HG02571 (cell line): ENCODE results near the gene WRNIP1.
"Not testable (repeated sequence)": the region's sequence is repeated elsewhere in the genome, so short reads cannot be mapped to it uniquely, and the experiment has no call there.

ENCODE experiments used
- ATAC-seq: cut with Tn5 transposase; IDR thresholded peaks from one replicate; pipeline ENCODE4 v1.9.1; 2021; ENCODE audit warnings: mild to moderate bottlenecking, moderate library complexity; ENCODE audit not compliant: unreplicated experiment

WRNIP1 gene

DNA sequence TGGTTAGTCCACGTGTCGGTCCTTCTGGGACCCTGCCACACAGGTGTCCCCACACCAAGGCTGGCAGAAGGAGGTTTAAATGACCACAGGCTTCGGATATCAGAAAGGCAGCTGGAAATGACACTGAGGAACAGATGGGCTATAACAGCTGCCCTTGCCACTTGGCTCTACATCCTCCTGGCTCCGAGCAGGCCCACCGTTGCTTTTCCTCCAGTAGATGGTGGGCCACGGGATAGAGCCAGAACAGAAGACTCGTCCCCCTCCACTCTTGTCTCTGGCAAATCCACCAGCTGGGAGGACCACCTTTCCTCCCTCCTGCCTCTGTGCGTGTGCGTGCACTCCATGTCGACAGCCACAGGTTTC lies 17.6 kb downstream of the WRNIP1 start:
- ATAC-seq, result no peak

DNA sequence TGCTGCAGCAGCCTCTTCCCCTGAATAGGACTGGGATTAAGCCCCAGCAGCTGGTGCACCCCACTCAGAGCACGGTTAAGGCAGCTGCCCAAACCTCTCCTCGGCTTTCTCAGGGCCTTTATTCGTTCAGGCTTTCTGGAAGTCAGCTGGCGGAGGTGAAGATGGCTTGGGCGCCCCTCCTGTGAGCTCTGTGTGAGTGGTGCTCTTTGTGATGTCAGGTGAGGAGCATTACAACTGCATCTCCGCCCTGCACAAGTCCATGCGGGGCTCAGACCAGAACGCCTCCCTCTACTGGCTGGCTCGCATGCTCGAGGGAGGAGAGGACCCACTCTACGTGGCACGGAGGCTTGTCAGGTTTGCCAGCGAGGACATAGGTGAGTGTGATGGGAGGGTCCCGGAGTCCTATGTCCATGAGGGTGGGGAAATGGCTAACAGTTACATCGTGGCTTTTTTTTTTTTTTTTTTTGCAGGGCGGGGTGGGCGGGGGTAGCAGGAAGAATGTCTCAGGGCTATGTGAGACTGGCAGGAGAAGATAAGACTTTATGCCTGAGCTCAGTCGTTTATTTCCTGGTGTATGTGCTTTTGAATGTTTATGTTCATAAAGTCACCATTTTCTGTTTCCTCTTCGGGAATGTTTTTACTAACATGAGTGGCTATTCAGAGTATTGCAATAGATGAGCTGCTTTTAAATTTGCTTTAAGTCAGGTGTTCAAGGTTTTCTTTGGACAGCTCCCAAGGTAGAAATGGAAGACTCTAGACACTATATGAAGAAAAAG lies 18.2 kb downstream of the WRNIP1 start:
- no peak for ATAC-seq

- no peak for ATAC-seq
These were observed 18.9 kb downstream of the WRNIP1 start for GRCh38 chr6:2784061-2784460.

DNA sequence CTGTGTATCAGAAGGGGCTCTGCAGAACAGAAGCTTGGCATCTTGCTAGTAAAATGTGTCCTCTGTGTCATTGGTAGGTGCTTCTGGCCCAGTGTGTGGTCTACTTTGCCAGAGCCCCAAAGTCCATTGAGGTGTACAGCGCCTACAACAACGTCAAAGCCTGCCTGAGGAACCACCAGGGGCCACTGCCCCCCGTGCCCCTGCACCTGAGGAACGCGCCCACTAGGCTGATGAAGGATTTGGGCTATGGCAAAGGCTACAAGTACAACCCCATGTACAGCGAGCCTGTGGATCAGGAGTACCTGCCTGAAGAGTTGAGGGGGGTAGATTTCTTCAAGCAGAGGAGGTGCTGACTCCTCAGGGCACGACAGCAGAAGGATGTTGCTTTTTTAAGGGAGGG lies 19.7 kb downstream of the WRNIP1 start:
- no peak for ATAC-seq

DNA sequence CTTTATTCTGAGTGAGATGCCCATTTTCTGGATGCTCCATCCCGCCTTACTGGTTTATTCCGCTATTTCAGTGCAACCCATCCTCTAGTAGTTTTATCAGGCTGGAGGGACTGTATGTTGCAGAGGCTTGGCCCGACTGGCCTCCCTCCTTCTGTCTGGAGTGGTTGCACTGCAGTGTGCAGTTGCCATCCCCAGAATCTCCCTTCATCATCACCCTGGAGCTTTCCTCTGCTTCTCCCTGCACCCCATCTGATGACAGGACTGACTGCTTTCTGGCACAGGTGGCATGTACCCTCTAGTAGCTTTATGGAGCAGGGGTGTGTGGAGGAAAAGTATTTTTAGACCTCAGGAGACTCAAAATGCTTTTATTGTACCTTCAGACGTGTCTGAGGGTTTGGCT lies 21.1 kb downstream of the WRNIP1 start:
- no peak for ATAC-seq

DNA sequence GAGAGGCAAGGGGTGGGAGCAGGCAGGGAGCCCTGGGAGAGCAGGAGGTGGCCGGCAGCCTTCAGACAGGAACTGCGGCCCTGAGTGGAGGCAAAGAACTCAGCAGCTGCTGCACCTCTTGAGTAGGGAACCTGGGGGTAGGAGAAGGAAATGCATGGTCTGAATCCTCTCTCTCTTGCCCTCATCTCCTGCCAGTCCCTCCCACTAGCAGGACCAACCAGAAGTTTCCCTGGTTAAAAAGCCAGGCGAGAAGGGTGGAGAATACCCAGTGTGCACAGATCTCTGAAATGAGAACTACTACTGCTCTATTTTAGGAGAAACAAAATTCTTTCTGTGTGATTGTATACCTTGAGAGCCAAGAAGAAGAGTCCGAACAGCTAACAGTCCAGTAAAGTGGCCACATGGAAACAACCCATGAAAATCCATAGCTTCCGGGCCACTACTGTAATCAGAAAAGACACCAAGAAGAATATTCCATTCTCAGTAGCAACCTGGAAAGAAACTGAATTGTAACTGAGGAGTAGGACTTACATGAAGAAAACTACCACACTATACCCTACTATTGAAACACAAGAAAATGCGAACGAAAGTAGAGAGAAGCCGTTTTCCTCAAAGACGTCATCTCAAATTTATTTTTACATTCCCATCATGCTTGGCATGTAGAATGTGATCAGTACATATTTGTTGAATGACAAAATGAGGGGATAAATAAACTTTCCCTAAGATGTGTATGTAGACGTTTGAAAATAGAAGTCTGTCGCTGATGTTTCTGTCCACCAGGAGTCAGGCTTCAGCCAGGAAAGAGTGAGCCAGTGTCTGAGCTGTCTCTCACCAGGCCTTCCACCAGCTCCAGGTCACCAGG lies 25.6 kb downstream of the WRNIP1 start:
- ATAC-seq, result no peak

- no peak for ATAC-seq
These were observed 26.3 kb downstream of the WRNIP1 start for GRCh38 chr6:2791450-2791974.

- no peak for ATAC-seq
These were observed 27.3 kb downstream of the WRNIP1 start for GRCh38 chr6:2792330-2793110.

DNA sequence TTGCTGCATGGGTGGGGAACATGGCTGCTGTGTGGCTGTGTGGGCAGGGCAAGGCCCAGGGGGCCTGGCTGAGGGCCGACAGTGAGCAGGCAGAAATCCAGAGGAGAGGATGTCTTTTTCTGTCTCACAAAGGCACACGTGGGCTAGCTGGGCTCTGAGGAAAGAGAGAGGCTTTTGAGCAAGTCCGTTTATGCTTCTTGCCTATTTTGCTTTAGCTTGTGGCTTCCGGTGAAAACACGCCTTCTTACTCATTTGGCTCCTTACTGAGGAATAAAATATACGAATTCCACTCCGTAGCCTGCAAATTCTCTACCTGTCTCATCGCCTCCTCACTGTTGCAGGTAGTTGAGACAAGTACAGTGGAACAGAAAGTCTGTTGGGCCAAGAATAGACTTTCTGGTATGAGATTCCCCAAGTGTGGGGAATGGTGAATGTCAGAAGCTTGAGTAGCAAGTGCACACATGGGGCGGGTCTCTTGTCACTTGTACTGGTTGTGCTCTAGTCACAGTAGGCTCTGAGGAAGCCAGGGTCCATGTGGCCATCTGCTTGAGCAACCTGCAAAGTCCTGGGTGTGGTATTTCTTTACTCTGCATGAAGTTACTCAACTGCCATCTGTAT lies 28.4 kb downstream of the WRNIP1 start:
- no peak for ATAC-seq

- ATAC-seq, result no peak
These were observed 29.1 kb downstream of the WRNIP1 start for GRCh38 chr6:2794171-2794730.

GRCh38 chr6:2795162-2795561 lies 30.0 kb downstream of the WRNIP1 start:
- ATAC-seq, result no peak

DNA sequence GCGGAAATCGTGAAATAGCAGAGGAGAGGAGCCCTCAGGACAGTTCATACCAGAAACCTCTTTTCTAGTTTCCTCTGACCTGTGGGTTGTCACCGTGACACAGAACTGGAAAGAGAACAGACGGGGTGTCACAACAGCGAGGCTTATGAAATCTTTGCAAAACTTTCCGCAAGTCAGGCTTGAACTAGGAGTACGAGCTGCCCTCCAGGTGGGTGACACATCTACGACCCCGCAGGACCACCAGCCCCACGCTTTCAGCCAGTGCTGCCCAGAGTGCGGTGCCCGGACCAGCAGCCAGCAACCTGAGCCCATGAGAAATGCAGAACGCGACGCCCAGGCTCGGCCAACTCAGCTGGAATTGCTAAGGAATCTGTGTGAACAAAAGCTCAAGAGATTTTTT lies 30.8 kb downstream of the WRNIP1 start:
- no peak for ATAC-seq

DNA sequence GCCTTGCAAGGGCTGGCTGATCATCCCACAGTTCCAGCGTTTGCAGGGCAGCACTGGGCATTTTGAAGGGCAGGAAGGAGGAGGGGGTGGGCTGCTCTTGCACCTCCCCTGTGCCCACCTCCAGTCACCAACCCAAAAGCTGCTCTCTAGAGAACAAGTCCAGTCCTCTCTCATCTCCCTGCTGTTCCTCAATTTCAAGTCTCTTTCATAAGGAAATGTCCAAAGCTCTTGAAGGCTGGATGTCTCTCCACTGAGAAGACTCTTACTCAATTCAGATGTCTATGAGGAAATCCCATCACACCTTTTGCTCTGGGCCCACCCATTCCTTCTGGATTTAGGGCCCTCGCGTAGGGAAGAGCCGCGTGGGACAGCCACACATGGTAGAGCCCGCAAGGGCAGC lies 31.7 kb downstream of the WRNIP1 start:
- no peak for ATAC-seq

DNA sequence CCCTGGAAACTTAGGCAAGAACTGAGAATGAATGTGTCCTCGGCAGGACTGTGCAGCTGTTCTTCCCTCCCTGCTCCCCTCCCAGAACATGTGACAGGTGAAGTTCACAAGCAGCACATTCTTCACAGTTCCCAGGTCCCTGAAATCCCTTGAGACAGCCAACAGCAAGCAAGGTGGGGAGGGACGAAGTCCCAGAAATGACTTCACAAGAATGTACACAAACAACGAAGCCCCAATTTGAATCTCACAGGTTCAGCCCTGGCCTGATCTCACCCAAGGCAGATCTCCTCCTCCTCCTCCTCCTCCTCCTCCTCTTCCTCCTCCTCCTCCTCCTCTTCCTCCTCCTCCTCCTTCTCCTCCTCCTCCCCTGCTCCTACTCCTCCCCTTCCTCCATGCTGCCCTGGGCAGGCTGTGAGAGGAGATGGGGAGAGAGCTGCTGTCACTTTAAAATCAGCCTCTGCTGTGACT lies 32.4 kb downstream of the WRNIP1 start:
- no peak for ATAC-seq

DNA sequence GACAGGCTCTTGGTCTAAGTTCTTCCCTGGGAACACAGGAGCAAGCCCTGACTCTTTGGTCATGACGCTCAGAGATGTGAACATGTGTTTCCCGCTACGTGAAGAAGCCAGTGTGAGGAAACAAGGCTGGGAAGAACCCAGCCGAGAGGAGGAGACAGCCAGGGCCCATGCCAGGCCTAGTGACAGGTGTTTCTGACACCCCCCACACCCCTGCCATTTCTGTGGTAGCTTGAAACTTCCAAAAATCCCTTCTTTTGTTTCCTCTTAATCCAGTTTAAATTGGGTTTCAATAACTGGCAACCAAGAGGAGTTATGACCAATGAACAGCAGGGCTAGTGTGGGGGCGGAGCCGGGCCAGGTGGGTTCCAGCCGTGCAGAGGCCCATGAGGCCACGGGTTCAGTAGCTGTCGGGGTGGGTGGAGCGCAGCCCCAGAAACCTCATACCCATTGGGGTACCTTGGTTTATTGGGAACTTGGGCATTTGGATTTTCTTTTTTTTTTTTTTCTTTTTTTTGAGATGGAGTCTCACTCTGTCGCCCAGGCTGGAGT lies 33.5 kb downstream of the WRNIP1 start:
- ATAC-seq, result no peak

DNA sequence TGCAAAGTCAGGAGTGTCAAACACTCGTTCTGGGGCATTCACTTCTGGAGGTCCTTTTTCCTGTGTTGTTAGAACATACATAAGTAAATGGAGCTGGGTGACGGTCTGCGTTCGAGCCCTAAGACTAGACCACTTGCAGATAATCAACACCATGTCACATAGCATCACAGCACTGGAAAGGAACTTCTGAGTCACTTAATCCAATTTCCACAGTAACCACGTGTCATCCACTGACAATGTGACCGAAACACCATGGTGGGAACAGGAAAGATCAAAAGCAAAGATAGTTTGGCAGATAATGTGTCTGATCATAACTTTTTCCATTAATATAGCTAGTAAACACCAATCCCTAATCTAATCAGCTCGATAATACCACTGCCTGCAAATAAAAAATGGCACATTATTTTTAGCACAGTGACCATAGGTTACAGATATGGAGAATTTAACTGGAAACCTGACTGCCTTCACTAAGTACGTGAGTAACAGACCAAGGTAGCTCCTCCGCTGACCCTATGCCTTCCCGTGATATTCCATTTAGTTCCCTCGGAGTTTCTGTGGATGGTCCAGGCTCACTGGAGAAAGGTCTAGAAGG lies 34.8 kb downstream of the WRNIP1 start:
- ATAC-seq, result no peak

DNA sequence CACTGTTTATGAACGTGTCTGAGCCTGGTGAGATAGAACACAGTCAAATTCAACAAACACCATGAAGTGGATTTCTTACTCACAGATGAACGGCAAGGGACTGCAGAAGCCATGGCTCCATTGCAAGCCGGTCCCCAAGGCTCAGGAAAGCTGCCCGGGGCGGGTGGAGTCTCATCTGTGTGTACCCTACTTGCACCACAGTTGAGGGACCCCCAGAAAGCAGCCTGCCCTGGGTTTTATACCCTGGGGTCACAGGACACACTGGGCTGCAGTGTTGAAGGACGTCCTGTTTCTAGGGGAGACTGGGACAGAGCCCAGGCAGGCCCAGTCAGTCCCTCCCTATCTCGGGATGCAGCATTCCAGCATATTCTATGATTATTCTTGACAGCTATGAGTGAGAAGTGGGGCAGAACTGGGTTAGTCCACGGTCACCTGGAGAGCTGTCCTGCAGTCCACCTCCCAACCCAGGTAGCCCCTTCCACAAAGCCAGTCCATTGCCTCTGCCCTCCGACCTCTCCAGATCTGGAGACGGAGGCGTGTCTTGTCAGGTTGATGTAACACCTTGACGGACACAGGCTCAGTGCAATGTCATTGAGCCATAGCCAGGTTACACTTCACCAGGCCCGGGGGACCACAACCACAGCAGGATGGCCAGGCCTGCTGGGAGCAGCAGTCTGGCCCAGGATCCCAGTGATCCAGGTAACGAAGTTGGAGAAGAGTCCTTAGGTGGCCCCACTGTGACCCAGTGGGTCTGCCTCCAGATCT lies 35.5 kb downstream of the WRNIP1 start:
- ATAC-seq, result no peak

DNA sequence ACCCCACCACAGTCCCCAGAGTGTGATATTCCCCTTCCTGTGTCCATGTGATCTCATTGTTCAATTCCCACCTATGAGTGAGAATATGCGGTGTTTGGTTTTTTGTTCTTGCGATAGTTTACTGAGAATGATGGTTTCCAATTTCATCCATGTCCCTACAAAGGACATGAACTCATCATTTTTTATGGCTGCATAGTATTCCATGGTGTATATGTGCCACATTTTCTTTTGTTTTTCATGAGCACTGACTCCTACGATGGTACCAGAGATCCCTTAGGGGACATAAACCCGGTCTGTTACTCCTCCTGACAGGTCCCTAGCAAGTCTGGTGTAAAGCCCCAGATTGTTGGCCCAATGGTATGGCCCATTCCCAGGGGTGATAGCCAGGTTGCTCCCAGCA lies 36.5 kb downstream of the WRNIP1 start:
- ATAC-seq, result not testable (repeated sequence)

DNA sequence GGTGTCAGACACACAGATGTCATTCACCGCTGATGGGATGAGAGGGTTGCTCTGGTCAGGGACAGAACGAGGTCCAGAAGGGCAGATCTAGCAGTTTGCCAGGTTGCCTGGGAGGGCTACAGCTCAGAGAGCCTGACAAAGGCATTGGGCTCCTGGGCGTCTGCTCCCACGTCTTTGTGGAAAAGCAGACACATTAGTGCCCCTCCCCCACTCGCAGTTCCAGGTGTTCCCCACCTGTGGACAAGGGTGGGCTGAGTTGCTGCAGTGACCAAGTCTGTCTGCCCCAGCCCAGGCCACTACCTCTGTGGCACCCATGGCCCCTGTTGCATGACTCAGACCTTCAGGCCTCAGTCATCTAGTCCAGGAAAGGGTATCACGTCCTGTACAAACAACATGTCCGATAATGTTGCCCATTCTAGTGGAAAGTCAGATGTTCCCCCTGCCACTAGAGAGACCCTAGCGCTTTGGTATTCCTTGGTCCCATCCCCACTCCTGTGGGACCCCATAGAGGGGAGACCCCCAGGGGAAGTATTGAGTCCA lies 37.4 kb downstream of the WRNIP1 start:
- ATAC-seq, result no peak
